GM19455 (cell line): ENCODE data around the gene TRAF3.

ENCODE experiments used
- ATAC-seq: cut with Tn5 transposase; IDR thresholded peaks from one replicate; pipeline ENCODE4 v1.9.1; 2021; ENCODE audit not compliant: unreplicated experiment

The TRAF3 gene

DNA sequence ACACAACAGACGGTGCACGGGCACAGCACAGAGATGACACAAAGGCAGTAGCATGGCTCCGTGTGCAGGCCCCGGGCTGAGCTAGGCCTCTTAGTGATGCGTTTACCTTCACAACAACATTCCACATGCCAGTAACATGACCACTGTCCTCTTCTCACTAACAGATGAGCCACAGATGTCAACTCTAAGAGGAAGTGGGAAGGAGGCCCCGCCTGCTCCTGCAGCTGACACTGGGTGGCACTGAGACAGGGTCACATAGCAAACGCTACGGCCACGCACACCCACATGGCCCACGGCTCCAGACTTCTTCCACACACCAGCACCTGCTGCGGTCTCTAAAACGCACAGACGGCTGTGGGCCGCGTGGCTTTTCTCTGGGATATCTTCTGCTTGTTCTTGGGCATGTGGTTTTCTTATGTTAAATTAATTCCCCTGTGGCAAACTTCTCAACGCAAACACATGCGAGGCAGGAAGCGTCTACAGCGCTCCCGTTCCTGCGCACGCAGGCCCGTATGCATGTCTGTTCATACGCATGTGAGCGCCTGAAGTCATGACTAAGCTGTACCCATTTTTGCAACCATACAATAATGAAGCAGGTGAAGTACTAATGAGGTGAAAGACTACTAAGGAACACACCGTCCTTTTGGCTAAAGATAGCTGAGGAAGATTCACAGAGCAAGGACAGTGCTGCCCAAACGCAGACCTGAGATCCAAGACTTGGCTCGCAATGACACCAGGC lies 172.0 kb downstream of the TRAF3 start:
- ATAC-seq, result no peak

DNA sequence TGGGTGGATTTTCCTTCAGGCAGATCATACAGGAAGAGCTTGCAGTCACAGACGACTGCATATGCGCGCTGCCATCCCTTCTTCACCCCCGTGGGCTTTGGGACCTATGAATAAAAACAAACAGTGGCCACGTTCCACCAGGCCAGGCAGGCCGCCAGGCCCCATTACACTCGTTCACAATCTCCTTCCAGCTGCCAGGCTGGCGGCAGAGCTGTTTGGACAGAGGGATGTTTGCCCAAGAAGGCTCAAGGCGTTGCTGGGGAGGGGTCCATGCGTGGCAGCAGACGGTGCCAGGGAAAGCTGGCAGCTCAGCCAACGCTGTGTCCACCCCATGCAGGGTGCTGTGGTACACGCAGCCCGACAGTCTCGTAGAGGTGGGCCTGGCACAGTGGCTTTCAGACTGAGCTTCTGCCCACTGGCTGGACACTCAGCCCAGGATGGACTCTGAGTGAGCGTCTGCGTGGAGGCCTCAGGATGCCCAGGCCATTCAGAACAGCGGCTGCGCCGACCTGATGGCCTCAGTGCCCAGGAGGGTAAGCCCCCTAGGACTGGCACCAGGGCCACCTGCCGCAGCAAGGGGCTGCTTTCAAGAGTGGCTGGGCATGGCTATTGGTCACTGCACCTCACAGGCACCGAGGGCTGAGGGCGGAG lies 172.7 kb downstream of the TRAF3 start:
- ATAC-seq, result no peak

DNA sequence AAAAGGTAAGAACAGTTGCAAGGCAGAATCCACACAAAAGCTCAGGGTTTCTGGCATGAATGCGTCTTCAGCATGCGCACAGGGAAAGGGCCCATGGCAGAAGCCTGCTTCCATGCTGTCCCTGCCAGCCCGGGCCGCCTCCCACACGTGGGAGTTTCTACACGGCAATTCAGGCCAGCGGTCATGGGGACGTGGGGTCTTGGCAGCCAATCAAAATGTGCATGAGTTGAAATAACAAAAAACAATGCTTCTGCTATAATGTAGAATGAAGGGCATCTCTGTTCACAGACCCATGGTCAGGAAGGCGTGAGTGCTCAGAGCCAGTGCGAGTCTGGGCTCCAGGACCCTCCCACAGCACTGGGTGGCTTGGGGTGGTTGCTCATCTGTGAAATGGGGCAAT lies 173.8 kb downstream of the TRAF3 start:
- ATAC-seq, result no peak

DNA sequence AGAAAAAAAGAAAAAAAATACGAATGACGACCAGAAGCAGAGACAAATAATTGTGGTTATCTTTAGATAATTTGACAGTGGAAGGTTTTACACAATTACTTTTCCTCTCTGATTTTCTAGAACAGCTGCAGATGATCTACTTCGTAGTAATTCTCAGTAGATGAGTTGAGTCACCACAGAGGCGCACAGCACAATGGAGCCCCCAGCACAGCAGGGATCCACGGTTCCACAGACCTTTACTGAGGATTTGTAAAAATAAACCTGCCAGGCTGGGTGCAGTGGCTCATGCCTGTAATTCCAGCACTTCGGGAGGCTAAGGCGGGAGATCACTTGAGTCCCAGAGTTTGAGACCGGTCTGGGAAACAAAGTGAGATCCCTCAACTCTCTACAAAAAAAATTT lies 174.6 kb downstream of the TRAF3 start:
- ATAC-seq, result no peak

DNA sequence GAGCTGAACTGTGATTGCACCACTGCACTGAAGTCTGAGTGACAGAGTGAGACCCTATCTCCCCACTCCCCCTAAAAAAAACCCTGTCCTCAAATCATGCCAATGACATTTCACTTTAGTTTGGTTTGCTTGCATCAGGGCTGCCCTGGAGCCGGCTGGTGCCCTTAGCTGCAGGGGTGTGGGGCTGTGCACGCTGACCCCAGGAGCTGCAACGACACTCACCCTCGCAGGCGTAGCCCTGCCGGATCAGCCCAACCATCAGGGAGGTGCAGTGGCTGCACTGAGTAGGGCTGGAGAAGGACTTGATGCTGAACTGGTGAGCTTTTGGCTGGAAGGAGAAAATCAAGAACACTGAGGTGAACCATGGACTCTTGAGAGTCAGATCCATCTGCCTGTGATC lies 175.0 kb downstream of the TRAF3 start:
- no peak for ATAC-seq

DNA sequence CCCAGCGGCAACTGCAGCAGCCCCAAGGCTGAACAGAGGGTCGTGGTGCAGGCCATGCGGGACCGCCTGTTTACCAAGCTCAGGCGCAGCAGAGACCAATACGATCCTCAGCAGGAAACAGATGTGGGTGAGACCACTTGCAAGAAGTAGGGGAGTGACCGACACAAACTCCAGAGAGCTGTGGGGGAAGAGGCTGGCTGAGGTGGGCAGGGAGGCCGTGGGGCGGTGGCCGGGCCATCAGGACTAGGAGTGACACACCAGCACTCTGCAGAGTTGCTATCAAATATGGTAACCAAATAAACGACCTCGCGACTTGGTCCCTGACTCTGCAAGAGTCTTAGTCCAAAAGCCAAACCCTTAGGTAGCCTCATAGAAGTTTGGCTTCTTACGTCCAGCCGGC lies 175.9 kb downstream of the TRAF3 start:
- ATAC-seq, result no peak

DNA sequence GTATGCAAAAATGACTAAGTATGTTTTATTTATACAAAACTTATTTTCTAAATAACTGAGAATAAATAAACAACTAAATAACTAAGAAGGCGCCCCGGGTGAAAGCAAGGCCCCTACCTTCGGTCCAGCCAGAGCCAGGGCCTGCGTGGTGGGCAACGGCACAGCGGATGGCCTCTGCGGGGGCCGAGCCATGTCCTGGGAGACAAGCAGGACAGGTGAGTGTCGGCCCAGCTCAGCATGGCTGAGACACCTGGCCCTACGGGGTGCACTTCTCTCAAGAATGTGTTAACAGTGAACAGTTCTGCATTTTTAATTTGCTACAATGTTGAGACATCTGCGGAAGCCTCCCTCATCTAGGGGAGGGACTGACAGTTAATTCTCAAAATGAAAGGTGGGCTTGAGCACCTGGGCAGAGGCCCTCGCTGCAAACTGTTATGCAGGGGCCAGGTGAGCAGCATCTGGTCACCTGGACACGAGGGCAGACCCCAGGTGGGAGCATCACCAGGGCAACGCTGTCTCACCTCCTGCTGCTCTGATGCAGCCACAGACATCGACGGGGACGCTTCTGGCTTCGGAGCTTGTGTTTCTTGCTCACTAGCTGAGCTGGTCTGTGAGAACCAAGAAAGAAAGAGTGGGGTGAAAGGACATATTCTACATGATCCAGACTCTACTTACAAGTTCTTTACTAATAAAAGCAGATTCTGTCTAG lies 177.0 kb downstream of the TRAF3 start:
- no peak for ATAC-seq

DNA sequence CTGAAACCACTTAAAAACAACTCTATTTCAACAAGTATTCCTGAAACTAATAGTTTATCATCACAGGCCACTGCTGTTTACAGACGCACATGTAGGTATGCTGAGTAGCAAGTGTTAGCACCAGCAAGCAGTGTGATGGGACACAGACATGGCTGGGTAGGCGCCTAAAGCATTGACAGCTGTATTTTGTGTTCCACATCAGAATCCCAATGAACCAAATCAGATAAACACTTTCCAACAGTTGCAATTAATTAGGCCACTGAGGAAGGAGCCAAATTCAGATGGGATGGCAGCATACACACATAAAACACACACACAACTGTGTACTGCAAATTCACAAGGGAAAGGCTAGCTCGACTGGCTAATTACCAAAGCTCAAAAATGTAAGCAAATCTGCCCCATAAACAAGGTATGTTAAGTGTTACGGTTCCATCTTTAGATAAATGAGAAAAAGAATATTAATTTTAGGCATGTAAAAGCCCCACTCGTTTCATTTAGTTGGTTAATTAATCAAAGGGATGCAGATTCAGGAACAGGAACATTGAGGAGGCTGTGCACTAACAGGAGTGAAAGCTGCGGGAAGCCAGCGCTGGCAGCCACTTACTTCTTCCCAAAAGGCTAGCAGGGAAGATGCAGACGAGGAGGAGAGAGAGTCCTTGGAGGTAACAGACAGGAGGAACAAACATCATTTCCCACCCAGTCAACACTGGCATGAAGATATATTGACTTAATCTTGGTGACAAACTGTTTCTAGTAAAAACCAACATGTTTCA lies 178.6 kb downstream of the TRAF3 start:
- ATAC-seq, result no peak

DNA sequence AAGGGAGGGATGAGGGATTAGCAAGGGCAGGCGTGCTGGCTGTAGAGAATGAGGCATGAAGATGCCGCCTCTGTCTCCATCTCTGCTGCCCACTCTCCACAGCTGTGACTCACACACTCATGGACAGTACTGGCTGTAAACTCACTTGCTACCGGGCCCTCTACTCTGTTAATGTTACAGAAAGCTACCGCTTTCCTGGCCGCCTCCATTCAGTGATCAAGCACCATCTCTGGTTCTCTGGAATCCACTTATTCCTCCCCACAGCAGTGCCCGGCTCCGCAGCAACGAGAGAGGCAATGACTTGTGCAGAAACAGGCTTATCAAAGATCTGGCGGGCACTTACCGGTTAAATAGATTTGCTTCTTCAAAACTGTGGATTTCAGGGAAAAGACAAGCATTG lies 180.0 kb downstream of the TRAF3 start:
- no peak for ATAC-seq

DNA sequence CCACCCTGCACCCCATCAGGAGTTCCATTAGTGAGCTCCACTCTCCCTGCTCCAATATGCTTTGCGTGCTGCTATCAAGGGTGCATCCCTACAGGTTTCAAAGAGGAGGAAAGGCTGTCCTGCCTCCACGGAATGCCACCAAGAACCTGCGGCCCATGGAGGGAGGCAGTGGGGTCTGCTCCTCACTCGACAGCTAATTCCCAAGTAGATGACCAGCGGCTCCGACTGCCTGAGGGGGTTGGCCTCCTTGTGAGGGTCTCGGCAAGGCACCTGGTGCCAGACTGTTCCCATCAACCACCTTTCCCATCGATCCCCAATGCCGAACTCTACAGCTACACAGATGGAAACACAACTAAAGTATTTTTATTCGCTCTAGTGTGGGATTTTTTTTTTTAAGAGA lies 181.2 kb downstream of the TRAF3 start:
- ATAC-seq, result no peak
